ENCODE results near the gene CCDC88C.

The CCDC88C gene

GRCh38 chr14:91405241-91405721, 12.3 kb downstream of the CCDC88C start:
- no peak overlapping the region for H3K4me2 ChIP-seq (ENCODE audit: low read length)
- TF ChIP-seq CTCF (IDR thresholded peaks at IDR 0.05): no peak
- no peaks in the 10 kb centered on the region for H3K27me3 ChIP-seq (ENCODE audit: control insufficient read depth, insufficient read depth, low read length)
- no peak overlapping the region for H3K4me3 ChIP-seq (ENCODE audit: low read depth, low read length)
- H3K79me2 ChIP-seq: peaks cover 51% of the 10 kb centered on the region
- H3K9ac ChIP-seq: no peak overlapping the region
- peaks cover 8% of the 10 kb centered on the region for H3K4me1 ChIP-seq
- no peaks in the 10 kb centered on the region for H3K9me3 ChIP-seq (ENCODE audit: control insufficient read depth, low read length)
- no peak overlapping the region for H3K27ac ChIP-seq
- H3K36me3 ChIP-seq (ENCODE audit: control insufficient read depth, insufficient read depth, low read length): no peaks in the 10 kb centered on the region
- H2AFZ ChIP-seq: no peak overlapping the region

DNA sequence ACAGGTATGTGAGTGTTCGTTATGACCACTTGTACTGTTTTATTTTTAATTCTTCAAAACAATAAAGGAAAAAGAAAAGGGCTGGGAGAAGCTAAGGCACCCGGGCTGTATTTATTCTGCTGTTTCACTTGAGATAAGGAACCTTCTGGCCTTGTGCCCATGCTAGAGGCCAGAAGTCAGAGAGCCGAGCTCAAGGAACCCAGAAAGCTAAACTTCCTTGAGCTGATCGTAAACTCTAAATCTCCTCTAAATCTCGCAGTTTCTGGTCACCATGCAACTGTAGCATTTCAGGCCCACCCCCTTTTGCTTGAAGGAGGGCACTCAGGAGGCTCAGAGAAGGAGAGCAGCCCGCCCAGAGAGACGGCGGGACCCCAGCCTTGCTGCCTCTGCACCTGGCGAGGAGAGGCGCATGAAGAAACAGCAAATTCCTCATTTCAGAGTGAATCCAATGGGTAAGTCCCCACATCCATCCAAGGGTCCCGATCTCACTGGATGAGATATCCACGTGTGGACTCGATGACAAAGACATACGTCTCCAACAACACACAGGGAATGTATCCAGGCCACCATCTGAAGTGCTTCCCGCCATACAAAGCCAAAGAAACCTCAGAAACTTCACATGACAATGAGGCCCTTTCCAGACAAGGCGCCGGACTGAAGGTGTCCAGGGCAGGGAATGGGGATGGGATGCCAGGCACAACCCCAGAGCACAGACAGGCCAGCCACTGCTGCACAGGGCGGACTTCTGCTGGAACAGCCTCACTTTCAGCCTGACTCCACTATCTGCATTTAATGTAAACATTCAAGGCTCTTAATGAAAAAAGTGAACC, 14.6 kb downstream of the CCDC88C start:
- Histone ChIP-seq H3K79me2 (peaks cover 44% of the 10 kb centered on the region), H3K36me3 (ENCODE audit: control insufficient read depth, insufficient read depth, low read length) (no peaks in the 10 kb centered on the region), H3K4me1 (peaks cover 21% of the 10 kb centered on the region), H3K27ac (peak overlapping the region; percentile 1), H3K9me3 (ENCODE audit: control insufficient read depth, low read length) (no peaks in the 10 kb centered on the region), H2AFZ (no peak overlapping the region), H3K27me3 (ENCODE audit: control insufficient read depth, insufficient read depth, low read length) (no peaks in the 10 kb centered on the region), H3K4me2 (ENCODE audit: low read length) (peak overlapping the region; percentile 51), H3K4me3 (ENCODE audit: low read depth, low read length) (peak overlapping the region; percentile 24), H3K9ac (no peak overlapping the region)
- TF ChIP-seq CTCF (IDR thresholded peaks at IDR 0.05): no peak

GRCh38 chr14:91402348-91402747, 15.3 kb downstream of the CCDC88C start:
- H3K4me2 ChIP-seq (ENCODE audit: low read length): peak overlapping the region; percentile 51
- H3K9ac ChIP-seq: no peak overlapping the region
- no peak overlapping the region for H2AFZ ChIP-seq
- H3K27me3 ChIP-seq (ENCODE audit: control insufficient read depth, insufficient read depth, low read length): no peaks in the 10 kb centered on the region
- TF ChIP-seq CTCF (IDR thresholded peaks at IDR 0.05): no peak
- no peaks in the 10 kb centered on the region for H3K9me3 ChIP-seq (ENCODE audit: control insufficient read depth, low read length)
- H3K36me3 ChIP-seq (ENCODE audit: control insufficient read depth, insufficient read depth, low read length): no peaks in the 10 kb centered on the region
- peak overlapping the region; percentile 24 for H3K4me3 ChIP-seq (ENCODE audit: low read depth, low read length)
- no peak overlapping the region for H3K27ac ChIP-seq
- H3K79me2 ChIP-seq: peaks cover 37% of the 10 kb centered on the region
- H3K4me1 ChIP-seq: peaks cover 28% of the 10 kb centered on the region

GRCh38 chr14:91401751-91402150, 15.9 kb downstream of the CCDC88C start:
- Histone ChIP-seq H3K4me2 (ENCODE audit: low read length) (no peak overlapping the region), H3K27me3 (ENCODE audit: control insufficient read depth, insufficient read depth, low read length) (no peaks in the 10 kb centered on the region), H2AFZ (no peak overlapping the region), H3K27ac (no peak overlapping the region), H3K36me3 (ENCODE audit: control insufficient read depth, insufficient read depth, low read length) (no peaks in the 10 kb centered on the region), H3K4me3 (ENCODE audit: low read depth, low read length) (no peak overlapping the region), H3K79me2 (peaks cover 34% of the 10 kb centered on the region), H3K9ac (no peak overlapping the region), H3K4me1 (peaks cover 34% of the 10 kb centered on the region), H3K9me3 (ENCODE audit: control insufficient read depth, low read length) (no peaks in the 10 kb centered on the region)
- TF ChIP-seq CTCF (IDR thresholded peaks at IDR 0.05): no peak

DNA sequence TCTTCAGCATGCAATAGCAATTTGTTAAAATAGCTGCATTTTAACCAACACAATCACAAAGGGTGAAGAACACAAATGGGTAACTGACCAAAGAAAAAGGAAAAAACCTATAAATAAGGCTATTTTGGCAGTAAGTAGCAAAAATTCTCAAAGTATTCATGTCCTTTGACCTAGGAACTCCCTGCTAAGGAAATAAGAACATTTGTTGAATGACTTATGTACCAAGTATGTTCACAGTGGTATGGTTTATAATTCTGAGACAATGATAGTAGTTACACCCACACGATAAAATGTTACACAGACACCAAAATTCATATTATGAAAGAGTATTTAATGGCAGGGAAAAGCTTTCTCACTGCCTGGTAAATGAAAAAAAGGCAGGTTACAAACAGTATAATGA, 16.9 kb downstream of the CCDC88C start:
- Histone ChIP-seq H3K4me3 (ENCODE audit: low read depth, low read length) (no peak overlapping the region), H3K4me2 (ENCODE audit: low read length) (no peak overlapping the region), H3K36me3 (ENCODE audit: control insufficient read depth, insufficient read depth, low read length) (no peaks in the 10 kb centered on the region), H3K9ac (no peak overlapping the region), H3K27ac (no peak overlapping the region), H3K27me3 (ENCODE audit: control insufficient read depth, insufficient read depth, low read length) (no peaks in the 10 kb centered on the region), H2AFZ (no peak overlapping the region), H3K79me2 (peaks cover 35% of the 10 kb centered on the region), H3K9me3 (ENCODE audit: control insufficient read depth, low read length) (no peaks in the 10 kb centered on the region), H3K4me1 (peaks cover 44% of the 10 kb centered on the region)
- TF ChIP-seq CTCF (IDR thresholded peaks at IDR 0.05): no peak

All from parathyroid adenoma (tissue), 2 donors.